Activated gamma-delta T cell treated with anti-CD3 and anti-CD28 coated beads, Interleukin-2, amount 50 U/mL, for 16 hours (primary cell): ENCODE measurements around the gene PITPNM2.
"Not testable (repeated sequence)": the region's sequence is repeated elsewhere in the genome, so short reads cannot be mapped to it uniquely, and the experiment has no call there.

ENCODE experiments used
- DNase-seq: peaks from one replicate; pipeline ENCODE4 v3.0.0-alpha.2; 2020; ENCODE audit warnings: low read depth

The PITPNM2 gene

GRCh38 chr12:123120452-123121166 lies 30.3 kb downstream of the PITPNM2 start:
- DNase-seq = no peak

DNA sequence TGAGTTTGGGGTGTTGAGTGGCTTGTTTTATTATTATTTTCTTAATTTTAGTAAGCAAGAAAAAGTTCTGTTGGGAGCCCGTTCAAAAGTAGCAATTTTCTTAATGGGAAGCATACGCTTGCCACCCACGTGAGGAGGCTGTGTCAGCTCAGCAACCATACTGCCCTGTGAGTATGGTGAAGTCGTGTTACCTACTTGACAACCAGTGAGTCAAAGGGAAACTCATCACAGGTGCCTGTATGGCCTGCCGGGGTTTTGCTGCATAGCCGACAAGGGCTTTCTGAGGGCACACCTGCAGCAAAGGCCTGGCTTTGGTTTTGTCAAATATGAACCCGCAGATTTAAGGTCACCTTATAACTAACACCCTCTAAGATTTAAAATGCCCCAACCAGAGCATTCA lies 31.1 kb downstream of the PITPNM2 start:
- no peak for DNase-seq

- DNase-seq = no peak
These were observed 32.4 kb downstream of the PITPNM2 start for GRCh38 chr12:123118497-123118896.

DNA sequence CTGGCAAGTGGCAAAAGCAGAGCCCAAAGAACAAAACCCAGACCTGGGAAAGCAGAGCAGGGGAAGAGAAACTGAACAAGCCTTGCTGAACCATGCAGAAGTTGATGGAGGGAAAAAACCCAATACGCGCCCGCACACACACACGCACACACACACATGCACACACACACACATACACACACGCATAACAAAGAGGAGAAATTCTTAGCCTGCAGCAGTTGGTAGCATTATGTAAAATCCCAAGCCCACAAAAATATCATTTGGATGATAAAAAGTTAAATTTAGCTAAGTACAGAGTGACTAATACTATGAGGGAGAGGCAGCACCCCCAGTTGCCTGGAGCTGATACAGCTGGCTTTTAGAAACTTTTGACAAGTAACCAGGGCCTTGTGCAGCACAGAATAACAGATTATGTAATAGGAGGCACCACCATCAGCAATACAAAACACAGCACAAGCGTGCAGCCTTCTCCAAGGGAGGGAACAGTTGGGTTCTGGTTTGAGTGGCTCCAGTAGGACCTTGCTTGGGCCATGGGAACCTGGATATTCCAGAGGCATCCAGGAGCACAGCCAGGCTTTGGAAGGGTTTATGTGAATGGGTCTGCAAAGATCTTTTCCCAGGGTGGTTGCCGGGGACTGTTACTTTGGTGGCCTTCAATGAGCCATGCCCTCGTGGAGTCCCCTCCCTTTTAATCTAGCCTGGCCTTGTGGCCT lies 35.3 kb downstream of the PITPNM2 start:
- DNase-seq = no peak

DNA sequence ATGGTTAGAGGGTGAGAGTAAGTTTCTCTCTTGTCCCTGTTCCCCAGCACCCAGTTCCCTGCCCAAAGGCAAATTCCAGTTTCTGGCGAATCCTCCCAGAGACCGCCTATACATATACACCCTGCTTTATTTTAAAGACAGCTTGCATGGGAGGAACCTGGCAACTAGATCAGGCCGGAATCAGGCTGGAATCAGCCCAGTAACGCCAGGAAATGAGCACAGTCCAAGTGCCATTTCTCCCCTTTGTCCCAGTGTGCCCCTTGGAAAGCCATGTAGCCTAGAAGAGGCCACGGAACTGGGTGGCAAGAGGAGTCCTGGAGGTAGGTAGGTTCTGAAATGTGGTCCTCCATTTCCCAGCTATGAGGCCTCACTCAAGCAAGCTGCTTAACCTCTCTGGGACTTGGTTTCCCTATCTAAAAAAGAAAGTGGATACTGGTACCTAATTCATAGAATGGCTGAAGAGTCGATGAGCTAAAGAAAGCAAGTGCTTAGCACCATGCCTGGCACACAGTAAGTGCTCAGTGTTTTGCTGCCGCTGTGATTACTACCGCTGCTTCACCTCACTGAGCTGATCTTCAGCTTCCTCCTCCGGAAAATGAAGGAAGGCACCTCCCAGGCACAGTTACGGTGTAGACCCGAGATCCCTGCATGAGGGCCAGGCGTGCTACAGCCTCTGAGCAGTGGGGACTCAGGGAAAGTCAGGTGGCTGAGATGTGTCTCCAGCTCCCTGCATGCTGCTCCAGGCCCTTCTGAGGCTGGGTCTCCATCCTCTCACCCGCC lies 36.4 kb downstream of the PITPNM2 start:
- no peak for DNase-seq

DNA sequence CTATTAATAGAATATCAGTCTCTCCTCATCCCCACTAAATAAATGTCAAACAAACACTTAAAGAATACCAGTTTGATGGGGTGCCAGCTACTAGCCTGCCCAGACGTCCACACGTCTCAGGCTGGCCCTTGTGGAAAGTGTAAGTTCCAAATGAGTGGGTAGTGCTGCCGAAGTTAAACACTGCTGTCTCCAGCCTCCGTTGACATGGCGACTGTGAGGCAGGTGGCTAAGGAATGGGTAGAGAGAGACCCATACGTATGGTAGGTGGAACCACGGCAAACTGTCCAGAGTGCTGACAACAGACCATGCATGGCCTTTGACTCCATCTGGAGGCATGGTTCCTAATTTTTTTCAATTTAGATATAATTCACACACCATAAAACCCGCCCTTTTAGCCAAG lies 37.9 kb downstream of the PITPNM2 start:
- DNase-seq = no peak

DNA sequence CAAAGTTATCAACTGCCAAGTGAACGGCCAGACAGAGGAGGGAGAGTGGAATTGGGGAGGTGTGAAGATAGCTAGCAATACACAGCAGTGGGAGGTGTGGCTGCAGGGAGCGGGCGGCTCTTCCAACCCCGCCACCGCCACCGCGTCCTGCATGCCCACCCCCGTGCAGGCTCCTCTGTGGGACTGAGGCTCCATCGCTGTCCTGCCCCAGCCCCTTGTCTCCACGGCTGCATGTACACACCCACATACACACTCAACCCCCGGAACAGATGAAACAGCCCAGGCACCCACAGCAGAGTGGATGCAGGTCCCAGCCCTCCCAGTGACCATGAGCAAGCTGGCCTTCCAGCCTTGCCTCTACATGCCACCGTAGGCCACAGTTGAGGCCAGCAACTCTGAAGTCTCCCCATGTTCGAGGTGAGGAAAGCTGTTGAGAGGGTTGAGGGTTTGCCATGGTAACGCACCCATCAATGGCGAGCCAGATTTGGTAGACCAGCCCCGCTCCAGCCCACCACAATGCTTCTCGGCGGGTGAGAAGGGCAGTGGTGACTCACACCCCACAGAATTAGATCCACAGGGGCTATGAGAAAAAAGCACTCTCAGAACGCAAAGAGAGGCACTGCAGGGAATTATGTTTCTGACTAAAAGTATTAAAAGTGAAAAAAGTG lies 39.3 kb downstream of the PITPNM2 start:
- DNase-seq = no peak

- no peak for DNase-seq
These were observed 41.5 kb downstream of the PITPNM2 start for GRCh38 chr12:123109319-123109772.

DNA sequence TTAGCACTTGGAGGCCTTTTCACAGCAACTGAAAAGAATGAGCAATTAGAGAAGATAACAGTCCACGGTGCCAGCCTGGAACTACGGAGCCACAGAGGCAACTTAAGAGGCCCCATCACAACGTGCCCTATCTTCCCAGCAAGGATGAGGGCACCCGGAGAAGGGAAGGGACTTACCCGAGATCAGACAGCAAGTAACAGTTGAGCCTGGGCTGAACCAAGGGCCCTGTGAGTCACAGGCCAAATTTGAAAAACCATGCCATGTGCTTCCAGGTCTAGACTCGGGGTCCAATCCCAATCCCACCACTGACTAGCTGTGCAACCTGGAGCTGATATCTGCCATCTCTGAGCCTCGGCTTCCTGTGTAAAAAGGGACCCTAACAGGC lies 42.2 kb downstream of the PITPNM2 start:
- no peak for DNase-seq

- no peak for DNase-seq
These were observed 42.8 kb downstream of the PITPNM2 start for GRCh38 chr12:123107926-123108681.

GRCh38 chr12:123106640-123107359 lies 44.1 kb downstream of the PITPNM2 start:
- peak; percentile 42 for DNase-seq

DNA sequence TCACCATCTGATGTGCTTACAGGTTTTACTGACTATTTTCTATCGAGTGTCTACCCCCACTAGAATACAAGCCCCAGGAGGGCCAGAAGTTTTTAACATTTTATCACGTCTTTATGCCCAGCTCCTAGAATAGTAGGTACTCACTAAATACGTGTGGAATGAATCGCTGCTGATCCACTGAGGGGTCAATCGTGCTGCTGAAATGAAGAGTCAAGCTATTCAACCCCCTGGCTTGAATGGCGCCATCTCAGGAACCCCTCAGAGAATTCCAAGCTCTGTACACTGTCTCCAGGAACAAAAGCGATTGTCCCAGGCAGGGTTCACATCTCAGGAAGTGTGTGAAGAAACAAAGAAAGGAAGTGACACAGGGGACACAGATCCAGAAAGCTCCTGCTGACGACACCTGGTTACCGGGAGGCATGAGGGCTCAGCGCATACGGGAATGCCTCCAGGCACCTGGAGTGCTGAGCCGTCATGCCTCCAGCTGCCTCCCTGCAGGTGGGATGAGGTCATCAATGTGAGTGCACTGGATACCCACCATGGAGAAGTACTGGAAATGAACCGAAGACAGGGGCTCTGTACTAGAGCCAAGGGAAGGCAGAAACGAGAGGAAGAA lies 45.6 kb downstream of the PITPNM2 start:
- no peak for DNase-seq

DNA sequence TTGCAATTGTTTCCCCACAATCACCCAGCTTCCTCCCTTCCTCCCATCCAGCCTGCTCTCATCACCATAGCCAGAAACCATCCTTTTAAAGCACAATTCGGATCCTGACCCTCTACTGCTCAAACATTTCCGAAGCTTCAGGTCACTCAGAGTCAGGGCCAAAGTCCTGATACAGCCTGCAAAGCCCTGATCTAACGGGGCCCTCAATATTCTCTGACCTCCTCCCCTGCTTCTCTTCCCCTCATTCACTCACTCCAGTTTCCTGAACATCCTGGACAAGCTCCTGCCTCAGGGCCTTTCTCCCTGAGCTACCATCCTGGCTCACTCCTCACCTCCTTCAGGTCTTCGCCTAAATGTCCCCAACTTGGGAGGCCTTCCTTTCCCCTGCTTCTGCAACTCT lies 46.1 kb downstream of the PITPNM2 start:
- DNase-seq = no peak

DNA sequence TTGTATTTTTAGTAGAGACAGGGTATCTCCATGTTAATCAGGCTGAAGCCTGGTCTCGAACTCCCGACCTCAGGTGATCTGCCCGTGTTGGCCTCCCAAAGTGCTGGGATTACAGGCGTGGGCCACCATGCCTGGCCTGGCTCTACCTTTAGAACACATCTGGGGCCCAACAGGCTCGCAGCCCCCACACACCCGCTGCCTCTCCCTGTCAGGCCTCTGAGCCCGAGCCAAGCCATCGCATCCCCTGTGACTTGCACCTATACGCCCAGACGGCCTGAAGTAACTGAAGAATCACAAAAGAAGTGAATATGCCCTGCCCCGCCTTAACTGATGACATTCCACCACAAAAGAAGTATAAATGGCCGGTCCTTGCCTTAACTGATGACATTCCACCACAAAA lies 46.8 kb downstream of the PITPNM2 start:
- DNase-seq = not testable (repeated sequence)

DNA sequence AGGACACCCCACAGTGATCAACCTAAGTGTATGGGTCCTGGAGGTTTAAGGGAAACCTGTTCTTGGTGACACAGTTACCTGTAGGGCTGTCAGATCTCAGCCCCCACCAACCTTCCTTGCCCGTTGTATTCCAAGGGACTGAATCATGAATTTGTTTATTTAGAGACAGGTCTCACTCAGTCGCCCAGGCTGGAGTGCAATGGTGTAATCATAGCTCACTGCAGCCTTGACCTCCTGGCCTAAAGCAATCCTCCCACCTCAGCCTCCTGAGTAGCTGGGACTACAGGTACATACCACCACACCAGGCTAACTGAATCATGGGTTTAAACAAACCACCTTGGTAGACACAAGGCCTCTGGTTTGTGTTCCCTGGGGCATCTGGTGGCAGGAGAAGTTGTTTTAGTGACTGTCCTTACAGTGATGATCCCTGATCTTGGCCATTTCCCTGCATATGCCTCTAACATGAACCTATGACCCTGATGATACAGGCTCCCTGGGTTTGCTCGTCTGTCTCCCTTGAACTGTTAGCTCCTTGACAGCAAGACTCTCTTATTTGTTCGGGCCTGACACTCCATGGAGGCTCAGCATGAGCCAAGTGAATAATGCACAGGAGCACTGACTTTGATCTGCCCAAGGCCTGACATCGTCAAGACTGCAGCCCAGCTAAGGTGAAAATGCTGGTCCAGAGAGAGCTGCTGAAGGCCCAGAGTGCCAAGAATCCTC lies 47.9 kb downstream of the PITPNM2 start:
- no peak for DNase-seq

DNA sequence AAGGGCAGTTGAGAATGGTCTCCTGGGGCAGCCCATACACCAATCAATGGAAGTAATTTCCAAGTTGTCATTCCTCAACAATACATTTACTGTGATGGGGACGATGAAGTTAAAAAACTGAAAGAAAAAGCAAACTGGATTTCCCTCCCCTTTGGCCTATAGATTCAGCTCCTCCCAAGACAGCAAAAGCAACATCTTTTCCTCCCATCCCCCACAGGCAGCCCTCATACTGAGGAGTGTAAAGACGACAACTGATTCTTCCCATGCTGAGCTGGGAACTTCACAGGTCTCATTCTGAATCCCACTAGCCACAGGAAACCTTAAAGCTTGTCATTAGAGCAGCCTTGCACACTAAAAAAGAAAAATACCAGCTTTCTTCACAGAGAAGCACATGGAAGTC lies 48.5 kb downstream of the PITPNM2 start:
- DNase-seq = no peak

GRCh38 chr12:123101526-123101925 lies 49.4 kb downstream of the PITPNM2 start:
- DNase-seq = no peak
